MCF 10A (cell line): ENCODE measurements around the gene HERPUD2. TPM values are rescaled to one million over a fixed set of nuclear protein-coding genes. Genes with fewer than 3 reads are reported as not detected.
A peak's percentile ranks its signal among the peaks of the same experiment; 100 is the strongest.
"Not testable (repeated sequence)": the region's sequence is repeated elsewhere in the genome, so short reads cannot be mapped to it uniquely, and the experiment has no call there.

Source experiments
- BruUV-seq: library from RNA; stranded (reverse); fragments of 400-500 nt; replicated peaks from 2 replicates; lab custom pipeline; 2021; lab: Mats Ljungman, UMichigan
- CTCF ChIA-PET: fragments of 300-600 bp; sonication (Branson Sonifier 250); formaldehyde crosslinking; extraction: SDS; loops from one replicate; lab custom pipeline; 2021; ENCODE audit warnings: antibody characterized with exemption, inconsistent platforms; lab: Yijun Ruan, JAX
- POLR2A ChIA-PET: fragments of 300-600, 350-650 bp; sonication (Branson Sonifier 250); formaldehyde crosslinking; extraction: SDS; loops from one replicate; lab custom pipeline; 2020; ENCODE audit warnings: antibody characterized with exemption, inconsistent platforms; lab: Yijun Ruan, JAX
- DNase-seq: peaks from one replicate; pipeline ENCODE4 v3.0.0-alpha.2; 2018; ENCODE audit not compliant: unreplicated experiment
- H3K27ac Mint-ChIP-seq: one replicate; pipeline ENCODE4 v1.8.0; 2022; ENCODE audit warnings: mild to moderate bottlenecking, low read depth, mixed read lengths; ENCODE audit not compliant: unreplicated experiment
- H3K27me3 Mint-ChIP-seq: one replicate; pipeline ENCODE4 v1.8.0; 2022; ENCODE audit warnings: mixed read lengths; ENCODE audit not compliant: insufficient read depth, unreplicated experiment
- H3K36me3 Mint-ChIP-seq: one replicate; pipeline ENCODE4 v1.8.0; 2022; ENCODE audit warnings: mild to moderate bottlenecking, moderate library complexity, mixed read lengths; ENCODE audit not compliant: insufficient read depth, unreplicated experiment
- H3K4me1 Mint-ChIP-seq: one replicate; pipeline ENCODE4 v1.8.0; 2022; ENCODE audit warnings: mixed read lengths; ENCODE audit not compliant: insufficient read depth, unreplicated experiment
- H3K4me3 Mint-ChIP-seq: one replicate; pipeline ENCODE4 v1.8.0; 2022; ENCODE audit warnings: mild to moderate bottlenecking, moderate library complexity, mixed read lengths; ENCODE audit not compliant: unreplicated experiment
- H3K9me3 Mint-ChIP-seq: one replicate; pipeline ENCODE4 v1.8.0; 2022; ENCODE audit warnings: mixed read lengths; ENCODE audit not compliant: unreplicated experiment
- intact Hi-C: fragments of 100-400 bp; cut with micrococcal nuclease; formaldehyde crosslinking; loops from 2 replicates; pipeline ENCODE4 v1.14.1; 2022
- total RNA-seq: library from RNA; stranded (reverse); gene quantifications from 2 replicates; pipeline ENCODE4 v1.2.3, GENCODE V29; 2022
- TF ChIP-seq, protein P1 (sequence below): fragments of 200-600 bp; IDR thresholded peaks from one replicate; pipeline ENCODE4 v1.8.0; 2022; ENCODE audit warnings: antibody characterized with exemption, mild to moderate bottlenecking; ENCODE audit not compliant: unreplicated experiment

The HERPUD2 gene
- total RNA-seq, 1 experiment from 2014 or later = 29.0 TPM

DNA sequence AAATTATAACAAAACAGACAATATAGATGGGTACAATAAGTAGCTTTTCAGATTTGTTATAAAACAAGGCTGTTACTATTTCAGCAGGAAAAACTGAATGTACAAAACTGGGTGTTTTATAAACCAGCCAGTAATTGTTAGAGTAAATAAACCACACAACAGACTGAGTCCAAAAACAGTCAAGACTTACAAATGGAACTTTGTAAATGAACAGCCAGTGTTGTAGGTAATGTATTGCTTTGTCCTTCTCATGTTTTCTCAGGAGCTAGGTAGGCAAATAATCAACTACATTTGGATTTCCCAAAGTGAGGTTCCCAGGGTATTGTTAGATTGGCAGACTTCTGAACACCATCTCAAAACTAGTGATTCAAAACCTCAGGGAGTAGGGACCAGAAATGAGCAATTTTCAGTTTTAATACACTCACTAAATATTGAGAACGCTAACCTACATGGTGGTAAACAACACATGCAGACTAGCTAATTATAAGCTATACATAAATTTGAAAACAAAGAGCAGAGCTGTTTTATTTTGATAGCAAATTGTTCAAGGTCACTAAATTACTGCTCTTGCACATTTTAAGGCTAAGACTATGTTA, 36.2 kb downstream of the HERPUD2 start:
- POLR2A ChIA-PET = interaction anchor here (0.7 to 1.0 kb wide), 2 partner anchors 19 to 610 kb away, joined by 3 read pairs; no protein-coding TSS in a partner anchor
- Mint-ChIP-seq H3K27me3 (no peaks in the 10 kb centered on the region), H3K27ac (peak overlapping the region; percentile 31), H3K4me1 (peaks cover 9% of the 10 kb centered on the region), H3K36me3 (peaks cover 27% of the 10 kb centered on the region), H3K9me3 (peaks cover 15% of the 10 kb centered on the region), H3K4me3 (no peak overlapping the region)
- no peak for DNase-seq
- CTCF ChIA-PET = interaction anchor here (0.6 to 1.6 kb wide), 3 partner anchors 230 to 493 kb away, joined by 3 to 4 read pairs (median 4); no protein-coding TSS in a partner anchor
- TF ChIP-seq, protein P1, sequence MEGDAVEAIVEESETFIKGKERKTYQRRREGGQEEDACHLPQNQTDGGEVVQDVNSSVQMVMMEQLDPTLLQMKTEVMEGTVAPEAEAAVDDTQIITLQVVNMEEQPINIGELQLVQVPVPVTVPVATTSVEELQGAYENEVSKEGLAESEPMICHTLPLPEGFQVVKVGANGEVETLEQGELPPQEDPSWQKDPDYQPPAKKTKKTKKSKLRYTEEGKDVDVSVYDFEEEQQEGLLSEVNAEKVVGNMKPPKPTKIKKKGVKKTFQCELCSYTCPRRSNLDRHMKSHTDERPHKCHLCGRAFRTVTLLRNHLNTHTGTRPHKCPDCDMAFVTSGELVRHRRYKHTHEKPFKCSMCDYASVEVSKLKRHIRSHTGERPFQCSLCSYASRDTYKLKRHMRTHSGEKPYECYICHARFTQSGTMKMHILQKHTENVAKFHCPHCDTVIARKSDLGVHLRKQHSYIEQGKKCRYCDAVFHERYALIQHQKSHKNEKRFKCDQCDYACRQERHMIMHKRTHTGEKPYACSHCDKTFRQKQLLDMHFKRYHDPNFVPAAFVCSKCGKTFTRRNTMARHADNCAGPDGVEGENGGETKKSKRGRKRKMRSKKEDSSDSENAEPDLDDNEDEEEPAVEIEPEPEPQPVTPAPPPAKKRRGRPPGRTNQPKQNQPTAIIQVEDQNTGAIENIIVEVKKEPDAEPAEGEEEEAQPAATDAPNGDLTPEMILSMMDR = no peak
- intact Hi-C loops = no loop called here
- no TSS peak for BruUV-seq

- no TSS peak for BruUV-seq
- Mint-ChIP-seq H3K9me3 (peaks cover 17% of the 10 kb centered on the region), H3K27ac (no peak overlapping the region), H3K4me3 (no peak overlapping the region), H3K27me3 (no peaks in the 10 kb centered on the region), H3K4me1 (peaks cover 18% of the 10 kb centered on the region), H3K36me3 (peaks cover 31% of the 10 kb centered on the region)
- intact Hi-C loops = no loop called here
- no peak for DNase-seq
- TF ChIP-seq, protein P1 = no peak
- POLR2A ChIA-PET = interaction anchor here (0.6 to 1.4 kb wide), 3 partner anchors 11 to 754 kb away, joined by 3 read pairs; no protein-coding TSS in a partner anchor
- CTCF ChIA-PET = interaction anchor here (1.3 to 1.6 kb wide), 2 partner anchors 8 to 250 kb away, joined by 3 to 4 read pairs; no protein-coding TSS in a partner anchor
Measured at GRCh38 chr7:35657125-35657524, 37.8 kb downstream of the HERPUD2 start.

DNA sequence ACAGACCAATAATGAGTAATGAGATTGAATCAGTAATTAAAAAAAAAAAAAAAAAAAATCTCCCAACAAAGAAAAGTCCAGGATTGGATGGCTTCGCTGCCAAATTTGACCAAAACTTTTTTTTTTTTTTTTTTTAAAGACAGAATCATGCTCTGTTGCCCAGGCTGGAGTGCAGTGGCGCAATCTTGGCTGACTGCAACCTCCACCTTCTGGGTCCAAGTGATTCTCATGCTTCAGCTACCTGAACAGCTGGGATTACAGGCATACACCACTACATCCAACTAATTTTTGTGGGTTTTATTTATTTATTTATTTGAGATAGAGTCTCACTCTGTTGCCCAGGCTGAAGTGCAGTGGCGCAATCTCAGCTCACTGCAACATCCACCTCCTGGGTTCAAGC, 40.4 kb downstream of the HERPUD2 start:
- POLR2A ChIA-PET, H3K4me3 Mint-ChIP-seq, H3K27me3 Mint-ChIP-seq, intact Hi-C loops, H3K27ac Mint-ChIP-seq, DNase-seq, BruUV-seq: not testable (repeated sequence)
- Mint-ChIP-seq H3K36me3 (peaks cover 40% of the 10 kb centered on the region), H3K9me3 (peaks cover 18% of the 10 kb centered on the region), H3K4me1 (peaks cover 19% of the 10 kb centered on the region)
- CTCF ChIA-PET = interaction anchor here (0.6 kb wide), 1 partner anchor 14 kb away, joined by 3 read pairs; no protein-coding TSS in a partner anchor

DNA sequence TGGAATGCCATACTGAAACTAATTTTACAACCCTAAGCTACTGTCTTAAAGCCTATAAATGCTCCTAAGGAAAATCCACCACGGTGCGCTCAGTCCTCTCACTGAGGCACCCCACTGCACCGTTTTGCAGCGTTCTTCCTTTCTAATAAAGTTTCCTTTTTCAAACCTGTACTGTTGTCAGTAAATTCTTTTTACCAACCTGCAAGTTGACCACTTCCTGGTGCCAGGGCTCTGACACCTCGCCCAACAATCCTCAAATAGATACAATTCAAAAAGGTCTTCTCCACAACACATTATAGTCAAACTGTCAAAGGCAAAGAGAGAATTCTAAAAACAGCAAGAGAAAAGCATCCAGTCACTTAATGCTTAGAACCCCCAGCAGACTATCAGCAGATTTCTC, 42.8 kb downstream of the HERPUD2 start:
- ChIA-PET CTCF (no interaction called here), POLR2A (no interaction called here)
- no TSS peak for BruUV-seq
- peaks cover 19% of the 10 kb centered on the region for H3K4me1 Mint-ChIP-seq
- intact Hi-C loops = no loop called here
- peak overlapping the region; percentile 40 for H3K27ac Mint-ChIP-seq
- H3K36me3 Mint-ChIP-seq = peaks cover 47% of the 10 kb centered on the region
- H3K4me3 Mint-ChIP-seq = no peak overlapping the region
- no peak for DNase-seq
- H3K9me3 Mint-ChIP-seq = peaks cover 18% of the 10 kb centered on the region
- no peaks in the 10 kb centered on the region for H3K27me3 Mint-ChIP-seq
- TF ChIP-seq, protein P1 = no peak
